ENCODE measurements around the gene HAAO. TPM values are rescaled to one million over a fixed set of nuclear protein-coding genes. Genes with fewer than 3 reads are reported as not detected.

Gene HAAO
- total RNA-seq, 3 donors from 2014 or later, result 4.4 to 6.2 (median 5.9) TPM

DNA sequence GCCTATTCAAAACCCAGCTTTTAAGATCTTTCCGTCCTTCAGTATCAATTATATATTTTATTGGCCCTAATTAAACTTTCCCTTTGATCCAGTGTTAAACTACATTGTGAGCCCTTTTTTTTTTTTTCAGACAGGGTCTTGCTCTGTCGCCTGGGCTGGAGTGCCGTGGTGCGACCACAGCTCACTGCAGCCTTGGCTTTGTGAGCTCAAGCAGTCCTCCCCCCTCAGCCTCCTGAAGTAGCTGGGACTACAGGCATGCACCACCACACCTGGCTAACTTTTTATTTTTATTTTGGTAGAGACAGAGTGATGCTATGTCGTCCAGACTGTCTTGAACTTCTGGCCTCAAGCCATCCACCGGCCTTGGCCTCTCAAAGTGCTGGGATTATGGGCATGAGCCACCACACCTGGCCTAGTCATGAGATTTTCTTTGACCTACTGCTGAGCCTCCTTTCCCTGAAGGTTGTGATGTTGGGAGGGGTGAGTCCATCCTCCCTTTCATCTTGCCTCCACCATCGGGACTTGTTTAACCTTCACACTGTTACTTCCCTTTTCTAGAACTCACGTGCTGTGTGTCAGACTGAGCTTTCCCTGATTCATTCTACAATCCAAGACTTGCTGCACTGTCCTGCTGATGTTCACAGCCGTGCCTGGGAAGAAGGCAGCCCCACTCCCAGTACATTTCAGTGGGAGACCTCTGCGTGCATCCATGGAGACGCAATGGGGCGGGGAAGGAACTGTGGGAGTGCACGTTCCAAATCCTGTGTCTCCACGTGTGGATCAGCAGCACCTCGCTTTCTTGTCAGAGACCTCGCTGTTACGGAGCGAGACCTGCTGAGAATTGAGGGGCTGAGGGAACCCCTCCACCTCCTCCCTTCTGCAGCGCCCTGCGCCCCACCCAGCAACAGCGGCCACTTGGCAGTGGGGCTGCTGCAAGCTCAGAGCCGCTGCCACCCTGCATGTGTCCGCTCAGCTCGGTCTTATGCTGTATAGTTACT, 39.3 kb downstream of the HAAO start:
- H3K9me3 ChIP-seq, result no peaks in the 10 kb centered on the region
- H3K27ac ChIP-seq, result no peak overlapping the region
- H3K4me1 ChIP-seq, result no peaks in the 10 kb centered on the region
- no peaks in the 10 kb centered on the region for H3K36me3 ChIP-seq
- no peak for TF ChIP-seq POLR2AphosphoS5 (IDR thresholded peaks at IDR 0.05)
- TF ChIP-seq POLR2A (IDR thresholded peaks at IDR 0.05), result no peak
- TF ChIP-seq, protein P1, sequence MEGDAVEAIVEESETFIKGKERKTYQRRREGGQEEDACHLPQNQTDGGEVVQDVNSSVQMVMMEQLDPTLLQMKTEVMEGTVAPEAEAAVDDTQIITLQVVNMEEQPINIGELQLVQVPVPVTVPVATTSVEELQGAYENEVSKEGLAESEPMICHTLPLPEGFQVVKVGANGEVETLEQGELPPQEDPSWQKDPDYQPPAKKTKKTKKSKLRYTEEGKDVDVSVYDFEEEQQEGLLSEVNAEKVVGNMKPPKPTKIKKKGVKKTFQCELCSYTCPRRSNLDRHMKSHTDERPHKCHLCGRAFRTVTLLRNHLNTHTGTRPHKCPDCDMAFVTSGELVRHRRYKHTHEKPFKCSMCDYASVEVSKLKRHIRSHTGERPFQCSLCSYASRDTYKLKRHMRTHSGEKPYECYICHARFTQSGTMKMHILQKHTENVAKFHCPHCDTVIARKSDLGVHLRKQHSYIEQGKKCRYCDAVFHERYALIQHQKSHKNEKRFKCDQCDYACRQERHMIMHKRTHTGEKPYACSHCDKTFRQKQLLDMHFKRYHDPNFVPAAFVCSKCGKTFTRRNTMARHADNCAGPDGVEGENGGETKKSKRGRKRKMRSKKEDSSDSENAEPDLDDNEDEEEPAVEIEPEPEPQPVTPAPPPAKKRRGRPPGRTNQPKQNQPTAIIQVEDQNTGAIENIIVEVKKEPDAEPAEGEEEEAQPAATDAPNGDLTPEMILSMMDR (IDR thresholded peaks at IDR 0.05), result no peak
- H3K4me3 ChIP-seq, result no peak overlapping the region
- no peak for DNase-seq (ENCODE audit: low spot score in 2 of 2)
- no peaks in the 10 kb centered on the region for H3K27me3 ChIP-seq
- intact Hi-C loops (cut with DNase I; ENCODE audit: low total_unique reads), result no loop called here

DNA sequence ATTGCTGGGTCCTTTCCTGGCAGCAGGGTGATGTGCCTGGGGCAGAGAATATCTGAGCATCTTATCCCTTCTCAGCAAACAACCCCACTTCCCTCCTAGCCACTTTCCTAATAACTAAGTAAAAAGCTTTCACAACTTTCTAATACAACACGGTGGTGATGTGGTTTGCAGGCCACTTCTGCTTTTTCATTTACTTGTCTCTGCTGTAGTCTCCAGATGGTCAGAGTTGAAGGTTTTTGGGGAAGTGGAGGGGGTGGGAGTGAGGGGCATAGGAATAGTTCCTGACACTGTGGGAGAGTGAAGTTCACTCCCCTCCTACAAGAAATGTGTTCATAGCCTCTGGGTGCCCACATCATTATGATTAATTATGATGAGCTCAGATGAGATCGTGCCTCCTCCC, 40.1 kb downstream of the HAAO start:
- Histone ChIP-seq H3K27ac (no peak overlapping the region), H3K4me3 (no peak overlapping the region), H3K4me1 (no peaks in the 10 kb centered on the region), H3K27me3 (no peaks in the 10 kb centered on the region), H3K9me3 (no peaks in the 10 kb centered on the region), H3K36me3 (no peaks in the 10 kb centered on the region)
- TF ChIP-seq POLR2A (IDR thresholded peaks at IDR 0.05) (no peak), POLR2AphosphoS5 (IDR thresholded peaks at IDR 0.05) (no peak)
- TF ChIP-seq, protein P1 (IDR thresholded peaks at IDR 0.05), result no peak
- intact Hi-C loops (cut with DNase I; ENCODE audit: low total_unique reads), result no loop called here
- no peak for DNase-seq (ENCODE audit: low spot score in 2 of 2)

DNA sequence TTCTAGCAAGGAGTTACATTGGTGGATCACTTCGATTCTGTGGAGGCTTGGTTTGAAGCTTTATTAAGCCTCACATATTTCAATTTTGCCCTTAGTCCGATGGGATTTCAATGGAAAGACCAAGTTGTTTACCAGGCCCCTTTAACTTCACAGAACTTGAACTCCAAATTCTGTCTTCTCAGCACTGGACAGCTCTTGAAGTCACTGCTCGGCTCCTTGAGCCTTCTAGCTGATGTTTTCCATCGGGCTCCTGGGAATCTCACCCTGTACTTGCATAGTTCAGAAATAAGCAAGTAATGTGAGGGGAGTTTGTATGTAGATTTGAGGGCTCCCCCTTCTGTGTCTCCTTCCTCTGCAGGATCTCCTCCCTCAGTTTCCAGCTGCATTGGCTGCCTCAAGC, 43.5 kb downstream of the HAAO start:
- intact Hi-C loops (cut with DNase I; ENCODE audit: low total_unique reads), result no loop called here
- H3K9me3 ChIP-seq, result no peaks in the 10 kb centered on the region
- DNase-seq (ENCODE audit: low spot score in 2 of 2), result no peak
- H3K27ac ChIP-seq, result no peak overlapping the region
- H3K36me3 ChIP-seq, result no peaks in the 10 kb centered on the region
- TF ChIP-seq POLR2AphosphoS5 (IDR thresholded peaks at IDR 0.05) (no peak), POLR2A (IDR thresholded peaks at IDR 0.05) (no peak)
- TF ChIP-seq, protein P1 (IDR thresholded peaks at IDR 0.05), result no peak
- no peaks in the 10 kb centered on the region for H3K27me3 ChIP-seq
- no peak overlapping the region for H3K4me3 ChIP-seq
- H3K4me1 ChIP-seq, result no peaks in the 10 kb centered on the region

DNA sequence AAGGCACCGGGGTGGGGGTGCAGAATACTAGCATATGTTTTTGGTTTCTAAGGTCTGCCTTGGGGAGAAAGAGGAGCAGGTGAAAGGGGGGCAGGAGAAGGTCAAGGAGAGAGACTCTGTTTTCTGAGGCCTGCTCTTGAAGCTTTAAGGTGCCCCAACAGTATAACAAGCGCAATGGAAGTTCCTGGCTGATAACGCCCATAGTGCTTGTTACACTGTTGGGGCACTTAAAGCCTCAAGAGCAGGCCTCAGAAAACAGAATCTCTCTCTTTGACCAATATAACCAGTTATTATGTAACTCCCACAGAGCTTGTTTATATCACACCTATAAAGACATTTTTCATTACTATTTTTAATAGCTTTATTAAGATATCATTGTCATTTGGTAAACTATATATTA, 45.0 kb downstream of the HAAO start:
- Histone ChIP-seq H3K27ac (no peak overlapping the region), H3K9me3 (no peaks in the 10 kb centered on the region), H3K27me3 (no peaks in the 10 kb centered on the region), H3K36me3 (no peaks in the 10 kb centered on the region), H3K4me1 (no peaks in the 10 kb centered on the region), H3K4me3 (no peak overlapping the region)
- intact Hi-C loops (cut with DNase I; ENCODE audit: low total_unique reads), result no loop called here
- no peak for DNase-seq (ENCODE audit: low spot score in 2 of 2)
- TF ChIP-seq, protein P1 (IDR thresholded peaks at IDR 0.05), result no peak
- no peak for TF ChIP-seq POLR2A (IDR thresholded peaks at IDR 0.05)
- no peak for TF ChIP-seq POLR2AphosphoS5 (IDR thresholded peaks at IDR 0.05)

DNA sequence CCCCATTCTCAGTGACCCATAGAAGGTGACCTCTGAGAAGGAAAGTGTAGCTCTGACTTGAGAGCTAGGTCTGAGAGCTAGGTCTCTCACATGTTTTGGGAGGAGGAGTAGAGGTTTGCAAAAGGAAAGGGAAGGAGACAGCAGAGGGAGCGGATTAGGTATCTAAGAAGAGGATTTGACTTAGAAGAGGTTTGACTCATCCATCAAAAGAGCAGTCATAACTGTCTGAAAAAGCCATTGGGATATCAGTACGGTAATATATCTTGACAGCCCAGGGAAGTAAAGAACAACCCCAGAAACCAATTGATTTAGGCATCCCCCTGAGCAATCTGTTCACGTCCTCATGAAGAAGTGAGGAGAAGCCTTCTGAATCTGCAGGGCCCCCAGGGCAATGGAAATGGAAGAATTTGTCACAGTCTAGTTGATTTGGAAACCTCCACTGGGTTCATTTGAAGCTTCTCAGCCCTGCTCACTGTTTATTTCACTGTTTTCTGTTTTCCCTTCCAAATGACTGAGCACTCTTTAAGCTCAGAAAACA, 47.8 kb downstream of the HAAO start:
- no peak for DNase-seq (ENCODE audit: low spot score in 2 of 2)
- Histone ChIP-seq H3K4me3 (no peak overlapping the region), H3K27ac (no peak overlapping the region), H3K27me3 (no peaks in the 10 kb centered on the region), H3K36me3 (no peaks in the 10 kb centered on the region), H3K4me1 (no peaks in the 10 kb centered on the region), H3K9me3 (no peaks in the 10 kb centered on the region)
- intact Hi-C loops (cut with DNase I; ENCODE audit: low total_unique reads), result loop anchor here (5.0 kb wide), 1 partner anchor 332 kb away; no protein-coding TSS in a partner anchor
- TF ChIP-seq POLR2AphosphoS5 (IDR thresholded peaks at IDR 0.05) (no peak), POLR2A (IDR thresholded peaks at IDR 0.05) (no peak)
- TF ChIP-seq, protein P1 (IDR thresholded peaks at IDR 0.05), result no peak
